CD8-positive, alpha-beta memory T cell (primary cell): ENCODE measurements around the gene MIPEP. TPM values are rescaled to one million over a fixed set of nuclear protein-coding genes. Genes with fewer than 3 reads are reported as not detected.

Source experiments
- CTCF ChIA-PET: fragments of 350-600 bp; sonication (Branson Sonifier 250); formaldehyde crosslinking; loops from one replicate; lab custom pipeline; 2021; ENCODE audit warnings: antibody characterized with exemption; lab: Charles Lee
- POLR2A ChIA-PET: fragments of 350-600 bp; sonication (Branson Sonifier 250); formaldehyde crosslinking; loops from one replicate; lab custom pipeline; 2021; ENCODE audit warnings: antibody characterized with exemption; lab: Charles Lee
- DNase-seq, 5 donors: peaks; one replicate each; pipeline versions ENCODE4 v3.0.0 to v3.0.0-alpha.2; 2020 to 2022; ENCODE audit warnings: mixed read lengths in 1 of 5
- H3K27ac ChIP-seq: one replicate; pipeline ENCODE4 v1.7.0; 2013; ENCODE audit warnings: low read depth, mild to moderate bottlenecking, low read length, moderate library complexity
- H3K27me3 ChIP-seq: 2 replicates; pipeline ENCODE4 v1.7.0; 2013; ENCODE audit warnings: low read length, mild to moderate bottlenecking; ENCODE audit not compliant: insufficient read depth, poor library complexity, severe bottlenecking
- H3K36me3 ChIP-seq: 2 replicates; pipeline ENCODE4 v1.7.0; 2013; ENCODE audit warnings: mild to moderate bottlenecking, low read length, moderate library complexity; ENCODE audit not compliant: insufficient read depth
- H3K4me1 ChIP-seq: 2 replicates; pipeline ENCODE4 v1.7.0; 2013; ENCODE audit warnings: mild to moderate bottlenecking, low read length, moderate library complexity; ENCODE audit not compliant: insufficient read depth
- H3K4me3 ChIP-seq: 2 replicates; pipeline ENCODE4 v1.7.0; 2013; ENCODE audit warnings: mild to moderate bottlenecking, low read length
- H3K9me3 ChIP-seq: 2 replicates; pipeline ENCODE4 v1.7.0; 2013; ENCODE audit warnings: mild to moderate bottlenecking, low read length
- H3K27ac Mint-ChIP-seq, 8 donors: one replicate each; pipeline ENCODE4 v1.8.0; 2020 to 2021; ENCODE audit warnings: mixed read lengths in 8 of 8, mild to moderate bottlenecking in 6 of 8, inconsistent platforms in 3 of 8, moderate library complexity in 3 of 8
- H3K27me3 Mint-ChIP-seq, 2 donors: one replicate each; pipeline ENCODE4 v1.8.0; 2020 to 2021; ENCODE audit warnings: mixed read lengths in 2 of 2, mild to moderate bottlenecking in 1 of 2, moderate library complexity in 1 of 2
- H3K36me3 Mint-ChIP-seq, 3 donors: one replicate each; pipeline ENCODE4 v1.8.0; 2020 to 2021; ENCODE audit warnings: mixed read lengths in 3 of 3, inconsistent platforms in 1 of 3, mild to moderate bottlenecking in 1 of 3
- H3K4me1 Mint-ChIP-seq, 3 donors: one replicate each; pipeline ENCODE4 v1.8.0; 2020 to 2021; ENCODE audit warnings: mixed read lengths in 3 of 3, inconsistent platforms in 1 of 3, mild to moderate bottlenecking in 1 of 3
- H3K4me3 Mint-ChIP-seq, 7 donors: one replicate each; pipeline ENCODE4 v1.8.0; 2020 to 2021; ENCODE audit warnings: mixed read lengths in 7 of 7, mild to moderate bottlenecking in 6 of 7, moderate library complexity in 4 of 7, inconsistent platforms in 2 of 7
- H3K9me3 Mint-ChIP-seq, 5 donors: one replicate each; pipeline ENCODE4 v1.8.0; 2020 to 2022; ENCODE audit warnings: mixed read lengths in 5 of 5, mild to moderate bottlenecking in 3 of 5, moderate library complexity in 2 of 5, inconsistent platforms in 1 of 5
- polyA plus RNA-seq: library from polyadenylated mRNA; unstranded; fragments of 300-500 nt; fragmentation: Illumina TruSeq; gene quantifications from one replicate; pipeline ENCODE4 v1.2.3, GENCODE V29; 2021
- total RNA-seq, 2 experiments: library from RNA; stranded (reverse); gene quantifications; one replicate each; pipeline ENCODE4 v1.2.3, GENCODE V29; 2021

MIPEP gene
- total and polyA plus RNA-seq, 3 experiments from 2014 or later, result 17.9 to 23.7 (median 18.8) TPM

DNA sequence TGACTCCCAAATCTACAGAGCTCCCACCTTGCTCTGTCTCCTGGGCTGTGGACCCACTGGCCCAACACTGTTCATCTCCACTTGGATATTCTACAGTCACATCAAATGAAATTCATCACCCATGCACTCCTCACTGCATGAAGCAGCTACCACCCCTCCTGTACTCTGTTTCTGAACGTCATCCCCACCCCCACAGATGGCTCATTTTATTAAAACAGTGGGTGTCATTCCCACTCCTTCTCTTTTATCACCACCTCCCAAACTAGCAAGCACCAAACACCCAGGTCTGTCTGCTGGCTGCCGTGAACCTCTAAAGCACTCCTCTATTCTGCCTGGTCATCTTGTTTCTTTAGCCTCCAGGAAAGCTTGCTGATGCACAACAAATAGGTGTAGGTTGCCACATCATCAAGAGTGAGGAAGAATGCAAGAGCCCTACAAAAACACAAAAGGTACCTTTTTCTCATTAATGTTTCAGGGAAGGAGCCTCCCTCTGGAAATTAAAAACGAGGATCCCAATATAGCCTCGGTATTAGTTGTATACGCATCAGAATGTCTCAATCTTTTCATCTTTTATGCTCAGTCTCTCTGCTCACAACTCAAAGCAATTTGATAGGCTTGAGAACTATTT, 91.8 kb downstream of the MIPEP start:
- no peak for DNase-seq

DNA sequence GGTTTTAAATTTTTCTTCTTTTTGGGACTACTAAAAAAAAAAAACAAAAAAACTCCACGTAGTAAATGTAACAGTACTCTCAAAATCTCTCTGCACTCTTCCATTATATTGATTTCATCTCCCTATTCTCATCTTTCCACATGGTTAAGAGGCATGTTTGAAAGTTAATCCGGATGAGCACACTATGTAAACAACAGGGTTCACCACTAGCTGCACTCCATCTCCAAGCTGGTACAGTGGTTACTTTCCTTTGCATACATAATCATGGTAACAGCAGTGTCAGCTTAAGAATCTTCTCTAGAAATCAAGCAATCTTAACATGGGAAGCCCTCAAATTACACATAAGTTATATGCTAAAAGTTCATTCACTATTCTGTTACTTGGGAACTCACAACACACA, 92.6 kb downstream of the MIPEP start:
- ChIA-PET POLR2A (no interaction called here), CTCF (no interaction called here)
- no peak overlapping the region for H3K27ac ChIP-seq
- Mint-ChIP-seq H3K27me3 (no peaks in the 10 kb centered on the region), H3K9me3 (no peaks in the 10 kb centered on the region), H3K27ac (no peak overlapping the region), H3K36me3 (peaks cover 10 to 32% (median 24%) of the 10 kb centered on the region in 3 donors), H3K4me1 (peaks cover 0 to 23% (median 7%) of the 10 kb centered on the region in 3 donors), H3K4me3 (no peak overlapping the region)
- no peaks in the 10 kb centered on the region for H3K27me3 ChIP-seq
- DNase-seq, result no peak
- H3K4me3 ChIP-seq, result no peak overlapping the region
- H3K4me1 ChIP-seq, result no peaks in the 10 kb centered on the region
- no peaks in the 10 kb centered on the region for H3K36me3 ChIP-seq
- H3K9me3 ChIP-seq, result no peaks in the 10 kb centered on the region

More for the DNA sequence above, 91.8 kb downstream of the MIPEP start:
- Histone ChIP-seq H3K4me1 (no peaks in the 10 kb centered on the region), H3K27me3 (no peaks in the 10 kb centered on the region), H3K4me3 (no peak overlapping the region), H3K9me3 (no peaks in the 10 kb centered on the region), H3K27ac (no peak overlapping the region), H3K36me3 (no peaks in the 10 kb centered on the region)
- CTCF ChIA-PET, result no interaction called here
- Mint-ChIP-seq H3K4me3 (no peak overlapping the region), H3K36me3 (peaks cover 10 to 35% (median 24%) of the 10 kb centered on the region in 3 donors), H3K4me1 (peaks cover 0 to 23% (median 7%) of the 10 kb centered on the region in 3 donors), H3K9me3 (no peaks in the 10 kb centered on the region), H3K27me3 (no peaks in the 10 kb centered on the region), H3K27ac (peak overlapping the region in 1 of 8 donors; percentile 24)
- POLR2A ChIA-PET, result no interaction called here

GRCh38 chr13:23794267-23795161, 94.7 kb downstream of the MIPEP start:
- ChIA-PET CTCF (no interaction called here), POLR2A (no interaction called here)
- H3K27me3 Mint-ChIP-seq, result no peaks in the 10 kb centered on the region
- Histone ChIP-seq H3K9me3 (no peaks in the 10 kb centered on the region), H3K4me1 (no peaks in the 10 kb centered on the region), H3K36me3 (no peaks in the 10 kb centered on the region), H3K27ac (no peak overlapping the region), H3K4me3 (no peak overlapping the region), H3K27me3 (no peaks in the 10 kb centered on the region)
- no peaks in the 10 kb centered on the region for H3K9me3 Mint-ChIP-seq
- no peak overlapping the region for H3K4me3 Mint-ChIP-seq
- peaks cover 0 to 6% (median 0%) of the 10 kb centered on the region in 3 donors for H3K4me1 Mint-ChIP-seq
- H3K36me3 Mint-ChIP-seq, result peaks cover 8 to 23% (median 21%) of the 10 kb centered on the region in 3 donors
- no peak overlapping the region for H3K27ac Mint-ChIP-seq
- no peak for DNase-seq

DNA sequence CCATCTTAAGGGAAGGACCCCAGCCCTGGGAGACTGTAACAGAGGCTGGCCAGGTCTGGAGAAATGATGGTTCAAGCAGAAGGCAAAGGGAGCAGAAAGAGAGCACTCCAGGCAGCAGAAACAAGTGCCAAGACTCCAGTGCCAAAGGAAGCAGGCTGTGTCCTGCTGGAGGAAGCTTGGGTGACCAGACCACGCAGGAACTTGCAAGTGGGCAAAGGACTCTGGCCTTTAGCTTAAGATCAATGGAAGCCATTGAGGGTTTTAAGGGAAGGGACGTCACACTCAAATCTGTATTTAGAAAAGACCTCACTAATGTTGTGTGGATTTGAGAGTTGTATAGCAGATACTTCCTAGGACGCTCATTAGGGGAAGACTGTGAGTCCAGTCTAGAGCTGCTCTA, 95.5 kb downstream of the MIPEP start:
- Histone ChIP-seq H3K27ac (no peak overlapping the region), H3K9me3 (no peaks in the 10 kb centered on the region), H3K27me3 (no peaks in the 10 kb centered on the region), H3K4me1 (no peaks in the 10 kb centered on the region), H3K36me3 (no peaks in the 10 kb centered on the region), H3K4me3 (no peak overlapping the region)
- H3K4me1 Mint-ChIP-seq, result peaks cover 0 to 5% (median 0%) of the 10 kb centered on the region in 3 donors
- H3K4me3 Mint-ChIP-seq, result no peak overlapping the region
- no peaks in the 10 kb centered on the region for H3K27me3 Mint-ChIP-seq
- H3K36me3 Mint-ChIP-seq, result peaks cover 8 to 21% (median 20%) of the 10 kb centered on the region in 3 donors
- H3K27ac Mint-ChIP-seq, result peak overlapping the region in 1 of 8 donors; percentile 69
- no peaks in the 10 kb centered on the region for H3K9me3 Mint-ChIP-seq
- CTCF ChIA-PET, result no interaction called here
- POLR2A ChIA-PET, result no interaction called here
- no peak for DNase-seq

GRCh38 chr13:23792680-23793079, 96.5 kb downstream of the MIPEP start:
- H3K27ac ChIP-seq, result no peak overlapping the region
- H3K36me3 ChIP-seq, result no peaks in the 10 kb centered on the region
- H3K4me1 ChIP-seq, result no peaks in the 10 kb centered on the region
- Mint-ChIP-seq H3K4me1 (peaks cover 0 to 5% (median 0%) of the 10 kb centered on the region in 3 donors), H3K9me3 (no peaks in the 10 kb centered on the region), H3K4me3 (no peak overlapping the region), H3K36me3 (peaks cover 8 to 17% (median 15%) of the 10 kb centered on the region in 3 donors), H3K27me3 (no peaks in the 10 kb centered on the region), H3K27ac (no peak overlapping the region)
- ChIA-PET CTCF (no interaction called here), POLR2A (no interaction called here)
- no peaks in the 10 kb centered on the region for H3K27me3 ChIP-seq
- no peaks in the 10 kb centered on the region for H3K9me3 ChIP-seq
- no peak for DNase-seq
- H3K4me3 ChIP-seq, result no peak overlapping the region

- CTCF ChIA-PET, result no interaction called here
- H3K27ac Mint-ChIP-seq, result no peak overlapping the region
- Histone ChIP-seq H3K9me3 (no peaks in the 10 kb centered on the region), H3K27me3 (no peaks in the 10 kb centered on the region), H3K27ac (no peak overlapping the region), H3K36me3 (no peaks in the 10 kb centered on the region), H3K4me1 (no peaks in the 10 kb centered on the region), H3K4me3 (no peak overlapping the region)
- no peak for DNase-seq
- H3K27me3 Mint-ChIP-seq, result no peaks in the 10 kb centered on the region
- H3K9me3 Mint-ChIP-seq, result peaks cover 0 to under 1% (median 0%) of the 10 kb centered on the region in 5 donors
- peaks cover 0 to 5% (median 0%) of the 10 kb centered on the region in 3 donors for H3K4me1 Mint-ChIP-seq
- no peak overlapping the region for H3K4me3 Mint-ChIP-seq
- POLR2A ChIA-PET, result no interaction called here
- H3K36me3 Mint-ChIP-seq, result peaks cover 5 to 10% (median 8%) of the 10 kb centered on the region in 3 donors
These were observed 98.5 kb downstream of the MIPEP start for GRCh38 chr13:23790577-23791170.

DNA sequence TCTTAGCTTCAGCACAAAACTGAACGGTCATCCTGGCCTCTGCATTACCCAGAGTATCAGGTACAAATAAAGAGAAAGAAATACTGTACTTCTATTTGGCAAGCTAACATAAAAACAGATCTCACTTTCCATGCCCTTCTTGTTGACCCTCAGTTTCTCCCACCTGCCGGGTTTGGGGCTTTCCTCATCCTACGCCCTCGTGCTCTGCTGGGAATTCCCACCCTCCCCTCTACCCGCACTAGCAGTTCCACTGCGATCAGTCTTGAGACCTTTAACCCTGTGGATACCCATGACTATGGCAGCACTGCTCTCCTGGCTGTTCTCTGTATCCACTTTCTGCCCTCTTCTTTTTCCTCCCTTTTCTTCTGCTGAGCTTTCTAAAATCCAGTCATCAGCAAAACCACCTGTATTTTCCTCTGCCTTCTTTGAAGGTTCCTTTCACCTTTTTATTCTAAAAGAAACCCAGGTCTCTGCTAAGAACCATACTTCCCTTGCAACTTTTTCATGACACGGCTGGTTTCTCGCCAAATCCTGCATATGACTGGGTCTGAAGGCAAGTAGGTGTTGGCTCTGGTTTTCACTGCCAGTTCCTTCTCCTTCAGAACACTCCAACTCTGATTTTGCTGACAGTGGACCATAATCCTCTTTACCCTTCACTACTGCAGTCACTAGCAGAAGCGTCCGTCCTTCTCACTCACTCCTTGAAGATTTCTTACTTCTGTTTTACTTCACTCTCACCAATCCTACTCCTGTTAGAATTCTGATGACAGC, 99.4 kb downstream of the MIPEP start:
- Histone ChIP-seq H3K36me3 (no peaks in the 10 kb centered on the region), H3K27ac (no peak overlapping the region), H3K9me3 (no peaks in the 10 kb centered on the region), H3K4me1 (no peaks in the 10 kb centered on the region), H3K27me3 (no peaks in the 10 kb centered on the region), H3K4me3 (no peak overlapping the region)
- no peak for DNase-seq
- no peak overlapping the region for H3K27ac Mint-ChIP-seq
- H3K9me3 Mint-ChIP-seq, result peaks cover 0 to 2% (median 0%) of the 10 kb centered on the region in 5 donors
- no peaks in the 10 kb centered on the region for H3K27me3 Mint-ChIP-seq
- CTCF ChIA-PET, result no interaction called here
- no peak overlapping the region for H3K4me3 Mint-ChIP-seq
- H3K4me1 Mint-ChIP-seq, result peaks cover 0 to 5% (median 0%) of the 10 kb centered on the region in 3 donors
- H3K36me3 Mint-ChIP-seq, result peaks cover 5 to 14% (median 13%) of the 10 kb centered on the region in 3 donors
- POLR2A ChIA-PET, result no interaction called here
